ENCODE measurements around the gene TLL1.

- no peak for TF ChIP-seq EP300 (IDR thresholded peaks at IDR 0.05)
- TF ChIP-seq CTCF (IDR thresholded peaks at IDR 0.05): no peak
- TF ChIP-seq POLR2AphosphoS5 (IDR thresholded peaks at IDR 0.05): no peak
- no peak for TF ChIP-seq POLR2A (IDR thresholded peaks at IDR 0.05; ENCODE audit: low read depth)
These were observed 270.2 kb downstream of the TLL1 start for GRCh38 chr4:166143227-166143626.

Data from esophagus muscularis mucosa (tissue), 4 donors.